DND-41 (cell line): ENCODE results near the gene B4GALT4.

Experiments
- CTCF ChIP-seq: IDR thresholded peaks from 2 replicates; pipeline ENCODE4 v1.5.1; 2012; ENCODE audit warnings: borderline replicate concordance, low read length, moderate library complexity, mild to moderate bottlenecking; ENCODE audit not compliant: poor library complexity, severe bottlenecking; ENCODE audit errors: extremely low read depth
- EZH2 ChIP-seq: IDR thresholded peaks from 3 replicates; pipeline ENCODE4 v1.6.1; 2012; ENCODE audit warnings: borderline replicate concordance, low read depth, mild to moderate bottlenecking, moderate library complexity, low read length, inconsistent platforms; ENCODE audit not compliant: severe bottlenecking

GRCh38 chr3:119279101-119279554, 38.5 kb upstream of the B4GALT4 start:
- TF ChIP-seq CTCF (no peak), EZH2 (no peak)
